ENCODE data around the gene STX1B. TPM values are rescaled to one million over a fixed set of nuclear protein-coding genes. Genes with fewer than 3 reads are reported as not detected.

STX1B gene
- total and polyA plus RNA-seq, 8 donors, result 0.24 to 0.85 (median 0.53) TPM

- Histone ChIP-seq H3K36me3 (peaks cover 0 to 49% of the 10 kb centered on the region in 2 donors), H3K4me3 (no peak overlapping the region), H3K27ac (no peak overlapping the region), H3K27me3 (no peaks in the 10 kb centered on the region), H3K9me3 (no peaks in the 10 kb centered on the region), H3K4me1 (no peaks in the 10 kb centered on the region)
- intact Hi-C loops (cut with DNase I), result no loop called here
- no peak for ATAC-seq
- TF ChIP-seq CTCF (IDR thresholded peaks at IDR 0.05), result no peak
- DNase-seq, result no peak
Measured at GRCh38 chr16:31043898-31044481, 33.6 kb upstream of the STX1B start.

DNA sequence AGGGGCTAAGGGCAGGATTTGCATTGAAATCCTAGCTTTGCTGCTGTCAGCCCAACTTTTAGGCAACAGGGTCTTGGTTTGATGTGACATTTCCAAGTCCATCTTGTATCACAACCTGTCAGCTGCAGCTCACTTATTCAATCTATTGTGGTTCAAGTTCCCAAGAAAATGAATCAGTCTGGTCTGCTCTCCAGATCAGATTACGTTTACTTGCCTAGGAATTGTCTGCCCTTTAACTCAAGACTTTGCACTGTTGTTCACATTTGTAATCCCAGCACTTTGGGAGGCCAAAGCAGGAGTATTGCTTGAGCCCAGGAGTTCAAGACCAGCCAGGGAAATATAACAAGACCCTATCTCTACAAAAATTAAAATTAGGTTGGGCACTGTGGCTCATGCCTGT, 32.9 kb upstream of the STX1B start:
- TF ChIP-seq CTCF (IDR thresholded peaks at IDR 0.05), result no peak
- H3K27me3 ChIP-seq, result no peaks in the 10 kb centered on the region
- ATAC-seq, result no peak
- no peaks in the 10 kb centered on the region for H3K9me3 ChIP-seq
- no peaks in the 10 kb centered on the region for H3K4me1 ChIP-seq
- intact Hi-C loops (cut with DNase I), result no loop called here
- peaks cover 0 to 55% of the 10 kb centered on the region in 2 donors for H3K36me3 ChIP-seq
- DNase-seq, result no peak
- H3K27ac ChIP-seq, result no peak overlapping the region
- H3K4me3 ChIP-seq, result no peak overlapping the region

GRCh38 chr16:31042866-31043265, 32.4 kb upstream of the STX1B start:
- H3K4me3 ChIP-seq, result no peak overlapping the region
- H3K4me1 ChIP-seq, result no peaks in the 10 kb centered on the region
- H3K9me3 ChIP-seq, result no peaks in the 10 kb centered on the region
- H3K27ac ChIP-seq, result no peak overlapping the region
- H3K27me3 ChIP-seq, result no peaks in the 10 kb centered on the region
- DNase-seq (no peak), ATAC-seq (no peak)
- TF ChIP-seq CTCF (IDR thresholded peaks at IDR 0.05), result no peak
- intact Hi-C loops (cut with DNase I), result no loop called here
- H3K36me3 ChIP-seq, result peaks cover 0 to 60% of the 10 kb centered on the region in 2 donors

DNA sequence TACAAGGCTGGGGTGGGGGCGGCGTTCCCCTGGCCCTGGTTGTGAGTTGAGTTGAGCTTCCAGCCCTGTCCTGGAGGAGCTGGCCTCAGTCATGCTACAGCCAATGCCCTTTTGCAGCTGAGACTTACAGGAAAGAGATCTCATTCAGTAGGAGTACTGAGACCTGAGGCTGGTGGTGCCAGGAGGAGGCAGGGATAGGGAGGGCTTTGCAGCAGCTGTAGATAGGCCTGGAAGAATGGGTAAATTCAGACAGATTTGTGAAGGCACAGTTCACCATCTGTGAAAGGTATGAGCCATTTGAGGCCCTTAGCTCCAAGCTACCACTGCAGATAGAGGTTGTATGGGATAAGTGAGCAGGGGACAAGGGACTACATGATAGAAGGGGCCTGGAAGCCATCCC, 28.6 kb upstream of the STX1B start:
- H3K9me3 ChIP-seq, result no peaks in the 10 kb centered on the region
- H3K4me1 ChIP-seq, result peaks cover 8 to 31% of the 10 kb centered on the region in 2 donors
- intact Hi-C loops (cut with DNase I), result no loop called here
- H3K27ac ChIP-seq, result no peak overlapping the region
- DNase-seq (no peak), ATAC-seq (no peak)
- TF ChIP-seq CTCF (IDR thresholded peaks at IDR 0.05), result no peak
- no peak overlapping the region for H3K4me3 ChIP-seq
- H3K27me3 ChIP-seq, result no peaks in the 10 kb centered on the region
- H3K36me3 ChIP-seq, result peaks cover 0 to 87% of the 10 kb centered on the region in 2 donors

DNA sequence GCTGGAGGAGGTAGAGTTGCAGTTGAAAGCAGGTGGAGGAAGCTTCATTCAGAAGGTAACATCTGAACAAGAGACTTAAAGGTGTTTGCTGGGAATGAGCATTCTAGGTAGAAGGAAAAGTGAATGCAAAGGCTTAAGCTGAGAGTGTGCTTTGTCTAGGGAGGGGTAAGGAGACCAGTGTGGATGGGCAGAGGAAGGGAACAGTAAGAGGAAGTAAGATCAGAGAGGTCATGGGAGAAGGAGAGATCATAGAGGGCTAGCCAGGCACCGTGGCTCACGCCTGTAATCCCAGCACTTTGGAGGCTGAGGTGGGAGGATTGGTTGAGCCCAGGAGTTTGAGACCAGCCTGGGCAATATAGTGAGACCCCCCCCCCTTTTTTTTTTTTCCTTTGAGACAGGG, 26.3 kb upstream of the STX1B start:
- no peak for DNase-seq
- peaks cover 0 to 65% of the 10 kb centered on the region in 2 donors for H3K36me3 ChIP-seq

More for the DNA sequence above, 26.3 kb upstream of the STX1B start:
- H3K4me1 ChIP-seq, result peaks cover 8 to 39% of the 10 kb centered on the region in 2 donors
- no peak for ATAC-seq
- intact Hi-C loops (cut with DNase I), result no loop called here
- H3K4me3 ChIP-seq, result no peak overlapping the region
- no peaks in the 10 kb centered on the region for H3K27me3 ChIP-seq
- no peak for TF ChIP-seq CTCF (IDR thresholded peaks at IDR 0.05)
- H3K27ac ChIP-seq, result no peak overlapping the region
- H3K9me3 ChIP-seq, result no peaks in the 10 kb centered on the region

Data from left lung (tissue), 10 donors.